Left hindlimb (tissue), 1 donor: ENCODE measurements around the gene ST6GALNAC4.

Experiments used
- DNase-seq: peaks from one replicate; pipeline ENCODE4 v3.0.0-alpha.2; 2018

The ST6GALNAC4 gene

DNA sequence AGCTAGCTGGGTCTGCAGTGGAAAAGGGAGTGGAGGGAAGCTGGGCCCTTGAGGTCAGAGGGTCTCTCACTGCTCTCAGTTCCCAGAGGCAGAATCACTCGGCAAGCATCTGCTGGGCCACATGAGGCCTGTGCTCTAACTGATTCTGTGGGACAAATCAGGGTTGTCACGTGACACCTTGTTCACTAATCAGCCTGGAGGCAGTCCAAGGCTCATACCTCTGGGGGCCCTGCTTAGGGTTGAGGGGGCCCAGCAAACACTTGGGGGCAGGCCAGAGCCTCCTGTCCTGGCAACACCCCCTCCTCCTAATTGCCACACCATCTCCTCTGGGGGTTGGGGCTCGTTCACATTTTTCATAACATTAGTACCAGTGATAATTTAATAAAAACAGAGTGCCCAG lies 29.9 kb upstream of the ST6GALNAC4 start:
- DNase-seq, result no peak

DNA sequence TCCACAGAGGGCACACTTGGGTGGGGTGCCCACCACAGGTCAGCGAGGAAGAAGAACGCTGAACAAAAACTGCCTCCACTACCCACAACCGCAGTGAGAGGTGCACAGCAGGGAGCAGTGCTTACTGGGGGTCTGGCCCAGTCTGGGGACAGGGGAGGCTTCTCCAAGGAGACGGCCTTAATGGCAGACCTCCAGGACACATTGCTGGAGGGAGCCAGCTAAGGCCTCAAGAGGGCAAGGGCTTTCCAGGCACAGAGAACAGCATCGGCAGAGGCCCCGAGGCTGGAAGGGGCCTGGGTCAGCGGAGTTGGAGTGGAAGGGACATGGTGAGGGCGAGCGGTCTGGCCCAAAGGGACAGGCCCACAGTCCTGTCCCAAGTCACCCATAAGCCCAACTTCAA lies 29.1 kb upstream of the ST6GALNAC4 start:
- DNase-seq, result no peak

DNA sequence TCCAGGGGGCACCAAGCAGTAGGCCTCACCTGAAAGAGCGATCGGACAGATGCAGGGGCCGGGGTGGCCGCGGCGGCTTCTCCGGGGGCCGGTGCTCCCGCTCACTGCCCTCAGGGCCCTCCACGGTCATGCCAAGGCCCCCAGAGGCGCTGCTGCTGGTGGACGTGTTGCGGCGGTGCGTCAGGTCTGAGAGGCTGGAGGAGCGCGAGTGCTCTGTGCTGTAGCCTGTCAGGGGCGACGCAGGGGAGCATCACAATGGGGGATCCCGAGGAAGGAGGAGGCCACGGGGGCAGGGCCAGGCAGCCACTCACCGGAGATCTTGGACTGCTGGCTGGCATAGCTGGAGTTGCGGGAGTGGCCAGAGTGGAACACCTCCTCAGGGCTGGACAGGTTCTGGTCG lies 28.5 kb upstream of the ST6GALNAC4 start:
- no peak for DNase-seq

DNA sequence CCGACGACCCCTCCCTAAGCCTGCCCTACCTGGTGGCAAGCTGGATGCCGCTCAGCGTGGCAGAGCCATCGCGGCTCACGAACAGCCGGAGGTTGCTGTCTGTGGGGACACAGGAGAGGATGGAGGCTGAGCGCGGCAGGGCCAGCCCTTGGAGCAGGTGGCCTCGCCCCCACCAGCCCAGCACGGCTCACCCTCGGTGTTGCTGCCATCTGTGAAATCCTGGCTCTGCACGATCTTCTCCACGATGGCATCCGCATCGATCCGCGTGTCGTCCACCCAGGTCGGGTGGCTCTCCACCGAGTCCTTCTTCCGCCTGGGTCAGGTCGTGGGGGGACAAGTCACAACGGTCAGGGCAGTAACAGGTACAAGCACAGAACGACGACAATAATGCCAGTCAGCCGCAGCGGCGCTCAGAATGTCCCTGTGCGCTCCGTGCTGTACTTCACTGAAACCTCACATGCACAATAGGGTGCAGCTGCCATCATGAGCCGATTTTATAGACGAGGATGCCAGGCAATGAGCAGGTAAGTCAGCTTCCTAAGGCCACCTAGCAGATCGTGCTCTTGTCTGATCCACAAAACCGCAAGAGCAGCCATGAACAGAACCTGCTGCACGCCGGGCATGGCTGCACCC lies 27.9 kb upstream of the ST6GALNAC4 start:
- no peak for DNase-seq

DNA sequence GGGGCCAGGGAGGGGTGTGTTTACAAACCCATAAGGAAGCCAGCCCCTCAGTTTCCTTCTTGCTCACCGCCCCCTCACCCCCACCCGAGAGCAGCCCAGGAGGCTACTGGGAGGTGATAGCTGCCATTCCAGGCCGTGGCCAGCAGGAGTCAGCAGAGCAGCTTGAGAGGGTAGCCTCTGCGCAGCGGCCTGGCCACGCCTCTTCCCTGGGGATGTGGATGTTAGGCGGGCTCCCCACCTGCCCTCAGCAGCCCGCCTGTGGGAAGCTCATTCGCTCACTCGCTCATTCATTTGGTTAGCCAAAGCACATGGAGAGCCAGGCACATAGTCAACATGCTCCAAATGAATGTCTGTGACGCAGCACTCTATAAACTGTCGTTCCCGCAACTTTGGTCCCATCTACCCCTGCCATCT lies 26.9 kb upstream of the ST6GALNAC4 start:
- DNase-seq, result peak; percentile 79

DNA sequence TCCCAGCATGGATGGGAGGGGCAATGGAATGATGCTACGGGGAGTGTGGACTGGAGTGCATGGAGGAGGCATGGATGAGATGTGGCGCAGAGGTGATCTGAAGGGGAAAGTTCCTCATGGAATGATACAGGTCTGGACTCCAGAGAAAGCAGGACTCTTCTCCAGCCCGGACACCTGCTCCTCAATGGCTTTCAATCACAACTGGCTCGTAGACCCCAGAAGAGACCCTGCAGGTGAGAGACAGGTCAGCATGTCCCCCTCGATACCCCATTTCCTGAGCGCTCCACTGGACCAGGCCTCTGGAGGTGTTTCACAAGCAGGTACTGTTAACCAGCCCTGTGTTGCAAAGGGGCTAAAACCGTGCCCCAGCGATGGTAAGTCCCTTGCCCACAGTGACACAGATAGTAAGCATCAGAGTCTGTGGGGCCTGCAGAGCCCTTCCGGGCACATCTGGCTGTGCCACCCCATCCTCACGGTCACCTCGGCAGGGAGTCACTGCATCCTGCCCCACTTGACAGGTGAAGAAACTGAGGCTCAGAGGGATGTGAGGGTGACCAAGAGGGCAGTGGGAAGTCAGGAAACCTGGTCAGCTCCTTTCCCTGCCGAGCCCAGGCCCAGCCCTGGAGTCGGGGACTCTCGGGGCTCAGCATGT lies 26.3 kb upstream of the ST6GALNAC4 start:
- DNase-seq, result no peak

DNA sequence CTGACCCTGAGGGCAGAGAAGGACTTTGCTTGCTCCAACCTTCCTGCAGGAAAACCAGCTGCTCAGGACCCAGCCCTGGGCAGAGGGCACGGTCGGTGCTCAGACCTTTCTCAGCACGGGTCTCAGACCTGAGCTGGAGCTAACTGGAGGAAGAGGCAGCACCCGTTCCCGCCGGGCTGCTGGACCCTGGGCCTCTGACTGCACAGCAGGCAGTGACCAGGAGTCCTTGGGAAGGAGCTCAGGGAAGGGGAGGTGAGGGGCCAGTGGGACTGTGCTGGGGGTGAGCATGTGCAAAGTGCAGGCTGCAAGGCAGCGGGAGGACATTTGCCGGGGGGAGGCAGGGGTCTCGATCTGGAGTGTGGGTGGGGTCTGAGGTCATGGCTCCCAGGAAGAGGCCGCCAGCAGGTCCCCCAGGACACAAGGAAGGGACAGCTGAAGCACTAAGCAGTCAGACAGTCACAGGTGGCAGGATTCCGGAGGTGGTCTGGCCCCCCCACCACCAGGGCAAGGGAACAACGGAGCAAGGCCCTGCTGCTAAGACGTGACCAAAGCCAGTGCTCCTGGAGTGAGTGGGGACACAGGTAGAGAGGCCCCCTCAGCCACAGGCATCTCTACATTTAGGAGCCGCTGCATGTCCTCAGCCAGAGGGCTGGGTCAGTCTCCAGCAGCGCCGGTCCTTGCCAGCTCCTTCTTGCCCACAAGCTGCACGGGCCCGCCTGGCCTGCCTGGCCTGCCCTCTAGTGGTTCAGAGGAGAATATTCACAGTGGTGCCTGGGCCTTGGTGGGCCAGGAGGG lies 25.6 kb upstream of the ST6GALNAC4 start:
- no peak for DNase-seq

DNA sequence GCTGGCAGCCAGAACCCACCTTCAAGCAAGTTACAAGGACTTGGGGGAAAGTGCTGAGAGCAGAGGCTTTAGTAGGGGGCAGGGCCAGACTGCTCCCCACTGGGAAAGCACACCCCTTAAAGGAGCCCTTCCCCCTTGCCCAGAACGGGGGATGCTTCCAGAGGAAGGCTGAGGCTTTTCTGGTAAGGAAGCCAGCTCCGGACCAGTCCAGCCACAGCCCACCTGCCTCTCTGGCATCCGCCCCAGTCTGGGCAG lies 25.0 kb upstream of the ST6GALNAC4 start:
- no peak for DNase-seq

DNA sequence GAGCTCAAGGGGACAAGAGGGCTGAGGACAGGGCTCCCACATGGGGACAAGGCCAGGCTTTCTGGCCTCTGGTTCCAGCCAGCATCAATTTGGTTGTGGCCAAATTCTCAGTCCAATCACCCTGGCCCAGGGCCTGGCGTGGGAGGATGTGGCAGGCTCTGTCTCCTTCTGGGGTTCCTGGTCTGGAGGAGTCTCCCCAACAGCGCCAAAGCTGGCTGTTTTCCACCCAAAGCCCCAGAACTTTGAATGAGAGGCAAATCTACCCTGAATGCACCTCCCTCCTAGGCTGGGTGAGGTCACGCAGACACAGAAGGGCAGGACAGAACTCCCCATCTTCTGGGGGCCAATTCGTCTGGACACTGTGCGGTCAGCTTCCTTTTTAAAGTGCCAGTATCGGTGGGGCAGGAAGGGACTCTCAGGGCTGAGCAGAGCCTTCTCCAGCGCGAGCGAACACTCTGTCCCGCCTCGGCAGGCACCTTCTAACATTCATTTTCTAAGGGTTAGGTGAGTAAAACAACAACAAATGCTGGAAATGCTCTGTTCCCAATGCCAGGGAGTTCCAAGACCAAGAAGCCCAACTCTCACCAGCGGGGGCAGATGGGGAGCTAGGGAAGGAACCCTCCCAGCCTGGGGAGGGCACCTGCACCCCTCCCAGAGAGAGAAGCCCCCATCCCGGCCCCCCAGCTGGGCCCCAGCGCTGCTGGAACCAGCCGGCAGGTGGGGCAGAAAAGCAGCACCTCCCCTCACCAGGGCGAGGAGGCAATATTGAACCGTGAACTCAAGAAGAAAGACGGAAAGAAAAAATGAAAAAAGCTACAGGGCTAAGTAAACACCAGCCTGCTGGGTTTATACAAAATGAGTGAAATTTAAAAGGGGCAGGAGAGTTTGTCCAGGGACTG lies 24.5 kb upstream of the ST6GALNAC4 start:
- DNase-seq, result no peak

DNA sequence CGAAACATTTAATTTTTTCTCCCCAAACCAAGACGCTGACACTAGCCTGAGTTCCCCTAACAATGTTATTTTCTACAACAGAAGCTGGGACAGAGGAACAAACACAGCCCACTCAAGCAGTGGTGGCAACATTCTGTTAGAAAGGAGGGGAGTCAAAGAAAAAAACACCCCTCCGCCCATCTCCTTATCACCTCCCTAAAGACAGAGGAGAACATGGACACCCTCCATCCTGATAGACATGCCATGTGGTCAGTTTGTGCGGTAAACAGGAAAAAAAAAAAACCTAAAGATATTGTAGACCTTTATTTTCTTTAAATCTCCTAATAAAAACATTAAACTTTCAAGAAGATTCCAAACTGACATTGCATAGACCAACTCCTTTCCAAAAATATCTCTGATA lies 23.8 kb upstream of the ST6GALNAC4 start:
- no peak for DNase-seq

DNA sequence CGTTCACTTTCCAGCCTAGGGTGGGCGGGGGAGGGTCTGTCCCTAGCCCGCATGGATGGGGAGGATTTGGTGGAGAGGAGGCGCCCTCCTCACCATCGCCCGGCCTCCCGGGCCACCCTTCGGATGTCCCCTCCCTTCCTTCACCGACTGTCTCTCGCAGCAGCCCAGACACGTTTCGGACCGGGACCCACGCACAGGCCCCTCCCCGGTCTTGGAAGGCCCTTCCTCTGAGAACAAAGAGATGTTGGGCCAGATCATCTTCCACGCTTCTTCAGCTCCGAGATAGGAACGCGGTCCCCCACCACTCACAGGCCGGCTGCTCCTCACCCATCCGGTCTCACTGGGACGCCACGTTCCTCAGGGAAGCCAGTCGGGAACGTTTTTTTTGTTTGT lies 21.5 kb upstream of the ST6GALNAC4 start:
- DNase-seq, result no peak

DNA sequence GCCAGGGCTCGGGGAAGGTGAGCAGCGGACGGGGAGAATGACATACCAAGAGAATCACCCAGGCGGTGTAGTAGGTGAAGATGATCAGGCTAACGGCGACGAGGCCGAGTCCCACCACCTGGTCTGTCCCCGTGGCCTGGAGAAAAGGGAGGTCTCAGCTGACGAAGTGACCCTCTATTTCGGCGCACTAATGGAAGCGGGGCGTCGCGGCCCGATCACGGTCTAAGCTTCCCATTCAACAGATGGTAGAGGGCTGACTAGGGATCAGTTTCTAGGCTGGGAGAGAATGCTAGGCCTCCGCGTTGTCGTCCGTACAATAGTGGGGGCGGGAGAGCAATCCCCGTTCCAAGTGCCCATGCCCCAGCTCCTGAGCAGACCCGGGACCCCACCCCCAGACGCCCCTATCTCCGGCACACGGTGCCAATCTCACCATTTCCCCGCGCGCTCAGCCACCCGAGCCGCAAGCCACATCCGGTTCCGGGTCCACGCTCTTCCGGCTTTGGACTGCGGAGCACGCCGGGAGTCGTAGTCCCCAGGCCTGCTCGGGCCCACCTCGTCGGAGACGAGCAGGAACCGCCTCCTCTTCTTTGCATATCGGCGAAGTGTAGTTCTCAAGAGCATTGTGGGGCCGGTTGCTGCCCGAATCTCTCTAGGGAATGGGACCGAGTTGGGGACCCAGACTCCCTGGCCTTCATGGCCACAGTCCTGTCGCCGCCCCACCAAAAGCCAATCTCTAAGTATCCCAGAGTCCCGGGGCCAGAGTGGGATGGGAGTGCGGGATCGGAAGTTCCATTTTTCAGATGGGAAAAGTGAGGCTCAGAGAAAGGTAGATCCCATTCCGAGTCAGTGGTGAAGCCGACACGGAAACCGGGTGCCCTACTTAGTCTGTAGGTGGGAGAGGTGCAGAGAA lies 20.8 kb upstream of the ST6GALNAC4 start, which contains the start of gene DPM2:
DPM2 (minus strand) TSS at position 467 of the 910 bp plus-strand sequence; CDS start at position 433, 34 bp downstream.
- DNase-seq, result peak; percentile 90

DNA sequence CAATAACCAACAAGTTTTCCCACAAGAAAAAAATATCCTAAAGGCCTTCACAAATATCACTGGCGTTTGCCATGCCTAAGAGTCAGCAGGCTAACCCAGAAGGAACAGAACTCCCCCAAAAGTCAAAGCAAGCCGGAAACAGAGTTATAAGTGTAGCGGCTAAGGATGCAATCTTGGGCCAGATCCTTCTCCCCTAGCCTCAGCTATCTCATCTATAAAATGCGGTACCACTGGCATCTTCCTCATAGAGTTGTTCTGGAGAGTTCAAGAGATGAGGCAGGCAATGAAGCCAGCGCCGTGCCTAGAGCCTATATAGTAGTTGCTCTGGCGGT lies 20.2 kb upstream of the ST6GALNAC4 start:
- DNase-seq, result no peak

DNA sequence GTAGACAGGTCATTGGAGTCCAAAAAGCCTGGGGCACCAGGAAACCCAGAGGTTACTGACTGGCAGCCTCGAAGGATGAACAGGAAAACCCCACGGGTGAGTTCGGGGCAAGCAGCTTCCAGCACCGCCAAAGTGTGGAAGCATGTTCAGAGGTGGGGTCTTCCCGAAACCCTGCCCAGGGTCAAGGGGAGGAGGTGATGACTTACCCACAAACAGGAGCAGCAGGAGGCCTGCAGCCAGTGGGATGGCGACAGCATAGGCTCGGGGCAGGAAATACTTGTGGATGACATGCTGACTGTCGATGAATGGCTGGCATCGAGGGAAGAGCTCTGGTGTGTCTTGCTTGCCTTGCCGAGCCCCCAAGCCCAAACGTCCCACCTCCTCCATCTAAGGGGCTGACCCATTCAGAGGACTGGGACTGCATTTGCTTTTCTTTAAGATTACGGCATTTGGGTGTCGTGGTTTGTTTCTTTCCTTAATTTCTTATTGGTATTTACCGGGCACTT lies 19.6 kb upstream of the ST6GALNAC4 start:
- DNase-seq, result no peak

DNA sequence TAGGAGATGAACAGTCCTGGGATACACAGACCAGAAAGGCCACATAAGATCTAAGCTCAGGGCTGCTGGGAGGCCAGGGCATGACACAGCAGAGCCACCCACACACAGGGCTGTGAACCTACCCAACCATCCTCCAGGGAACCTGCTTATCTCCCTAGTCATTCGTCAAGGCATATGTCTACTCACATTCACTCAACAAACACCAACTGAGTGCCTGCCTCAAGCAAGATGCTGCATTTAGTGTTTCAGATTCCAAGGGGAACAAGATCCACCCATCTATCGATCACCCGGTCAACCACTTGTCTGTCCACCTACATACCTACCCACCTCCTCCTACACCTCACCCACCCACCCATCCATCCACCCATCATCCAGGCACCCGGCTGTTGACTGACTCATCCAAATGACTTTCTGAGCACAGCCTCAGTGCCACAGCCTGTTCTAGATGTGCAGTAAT lies 19.0 kb upstream of the ST6GALNAC4 start:
- no peak for DNase-seq

DNA sequence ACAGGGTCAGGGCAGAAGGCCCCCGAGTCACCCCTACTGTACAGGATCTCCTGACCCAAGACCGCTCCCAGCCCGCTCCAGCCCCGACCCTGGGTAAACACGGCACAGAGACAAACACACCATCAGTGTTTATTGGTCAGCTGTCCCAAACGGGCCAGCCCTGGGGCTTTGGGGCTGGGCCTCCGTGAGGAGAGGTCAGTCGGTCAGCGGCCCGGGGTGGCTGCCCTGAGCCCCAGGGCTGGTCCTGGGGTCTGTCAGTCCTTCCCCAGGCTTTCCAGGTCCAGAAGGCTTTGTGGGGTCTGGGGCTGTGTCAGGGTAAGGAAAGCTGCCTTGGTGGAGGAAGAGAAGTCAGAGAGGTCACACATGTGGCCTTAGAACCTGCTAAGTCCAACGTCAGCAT lies 18.1 kb upstream of the ST6GALNAC4 start:
- DNase-seq, result no peak

DNA sequence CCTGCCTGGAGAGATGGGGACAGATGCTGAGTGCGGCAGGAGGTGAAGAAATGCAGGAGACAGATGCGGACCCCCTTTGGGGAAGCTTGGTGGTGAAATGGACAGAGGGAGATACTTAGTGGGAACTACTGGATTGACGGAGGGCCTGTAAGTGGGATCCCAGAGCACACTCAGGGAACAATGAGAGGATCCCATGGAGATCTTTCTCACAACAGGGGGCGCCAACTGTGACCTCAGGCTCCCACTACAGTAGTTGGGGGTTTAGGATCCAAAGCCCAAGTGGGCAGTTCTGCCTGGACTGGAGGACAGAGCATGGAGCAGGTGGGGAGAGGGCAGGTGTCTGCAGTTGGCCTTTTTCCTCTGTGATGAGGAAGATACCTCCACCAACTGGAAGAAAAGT lies 17.4 kb upstream of the ST6GALNAC4 start:
- DNase-seq, result no peak

DNA sequence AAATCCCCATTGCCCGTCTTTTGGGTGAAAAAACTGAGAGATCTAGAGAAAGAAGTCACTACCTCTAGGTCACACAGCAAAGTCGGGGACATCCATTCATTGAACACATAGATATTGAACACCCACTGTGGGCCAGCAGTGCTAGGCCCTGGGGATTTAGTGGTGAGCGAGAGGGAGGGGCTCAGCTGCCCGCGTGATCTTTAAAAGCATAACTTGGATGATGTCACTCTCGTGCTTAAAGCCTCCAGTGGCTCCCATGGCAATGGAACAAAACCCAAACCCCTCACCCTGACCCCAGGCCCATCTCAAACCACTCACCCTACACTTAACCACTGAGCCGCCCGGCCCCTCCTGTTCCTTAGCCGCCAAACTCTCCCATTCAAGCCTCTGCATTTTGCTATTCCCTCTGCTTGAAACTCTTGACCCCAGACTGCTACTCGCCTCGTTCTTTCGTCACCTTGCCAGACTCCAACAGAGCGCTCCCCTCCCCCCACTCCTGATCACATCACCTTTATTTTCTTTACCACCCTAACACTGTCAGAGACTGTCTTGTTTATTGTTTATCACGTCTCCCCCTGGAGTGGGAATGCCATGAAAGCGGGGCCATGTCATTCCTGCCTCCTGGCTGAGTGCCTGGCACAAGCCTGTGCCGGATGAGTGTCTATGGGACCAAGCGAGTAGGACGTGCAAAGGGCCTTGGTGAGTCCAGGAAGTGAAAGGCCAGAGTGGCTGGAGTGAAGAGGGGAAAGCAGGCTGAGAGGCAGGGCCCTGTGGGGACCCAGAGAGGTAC lies 14.4 kb upstream of the ST6GALNAC4 start:
- DNase-seq, result no peak

DNA sequence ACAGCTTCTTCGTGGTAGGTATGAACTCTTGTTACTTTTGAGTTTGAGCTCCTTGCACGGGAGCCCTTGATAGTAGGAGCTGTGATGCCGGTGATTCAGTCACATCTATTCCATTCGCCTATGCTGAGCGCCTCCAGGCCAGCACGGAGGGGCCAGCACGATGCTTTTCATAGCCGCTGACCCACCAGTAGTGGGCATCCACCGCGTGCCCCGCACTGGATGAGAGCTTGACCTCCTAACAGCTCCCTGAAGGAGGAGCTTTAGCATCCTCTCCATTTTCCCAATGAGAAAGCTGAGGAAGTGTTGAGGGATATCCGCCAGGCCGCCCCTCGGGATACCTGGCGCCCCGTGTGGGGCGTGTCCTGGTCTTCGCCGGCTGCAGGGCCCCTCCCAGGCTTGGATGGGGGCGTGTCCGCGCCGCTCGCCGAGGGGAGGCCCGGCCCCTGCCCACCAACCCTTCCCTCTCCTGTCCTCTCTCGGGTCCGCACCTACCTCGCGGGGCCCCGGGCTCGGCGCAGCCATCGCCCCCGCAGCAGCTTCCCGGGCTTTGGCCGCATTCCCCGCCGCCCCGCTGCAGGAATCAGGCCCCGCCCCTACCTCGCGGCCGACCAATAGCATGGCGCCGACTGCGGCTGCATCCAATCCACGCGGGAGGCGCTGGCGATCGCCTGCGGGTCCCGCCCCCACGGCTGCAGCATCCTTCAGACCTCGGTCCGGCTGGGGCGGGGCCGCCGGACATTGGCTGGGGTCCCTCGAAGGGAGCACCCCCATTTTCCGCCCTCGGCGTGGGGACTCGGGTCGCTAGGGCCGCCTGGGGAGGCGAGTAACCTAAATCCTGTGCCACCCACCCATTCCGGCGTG lies 13.6 kb upstream of the ST6GALNAC4 start, which contains the start of gene PIP5KL1:
PIP5KL1 (minus strand) TSS at position 547 of the 861 bp plus-strand sequence; CDS start at position 522, 25 bp downstream.
- DNase-seq, result peak; percentile 88

DNA sequence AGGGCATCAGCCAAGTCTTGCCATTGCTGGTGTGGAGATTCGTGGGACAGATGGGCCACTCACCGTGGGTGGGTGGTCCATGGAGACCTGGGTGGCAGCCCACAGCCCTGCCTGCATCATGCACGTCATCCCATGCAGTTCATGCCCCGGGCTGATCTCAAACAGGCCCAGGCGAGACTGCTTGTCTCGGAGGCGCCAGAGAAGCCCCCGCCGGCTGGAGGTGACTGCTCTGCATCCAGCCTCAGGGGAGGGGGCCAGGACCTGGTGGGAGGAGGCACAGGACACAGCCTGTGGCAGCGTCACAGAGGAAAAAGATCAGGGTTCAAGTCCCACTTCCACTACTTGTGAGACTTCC lies 12.8 kb upstream of the ST6GALNAC4 start:
- DNase-seq, result no peak
